ENCODE data around the gene TIPARP.
"Not testable (repeated sequence)": the region's sequence is repeated elsewhere in the genome, so short reads cannot be mapped to it uniquely, and the experiment has no call there.

Gene TIPARP

GRCh38 chr3:156716105-156716862 is 41.9 kb downstream of the TIPARP start:
- no peak for DNase-seq

DNA sequence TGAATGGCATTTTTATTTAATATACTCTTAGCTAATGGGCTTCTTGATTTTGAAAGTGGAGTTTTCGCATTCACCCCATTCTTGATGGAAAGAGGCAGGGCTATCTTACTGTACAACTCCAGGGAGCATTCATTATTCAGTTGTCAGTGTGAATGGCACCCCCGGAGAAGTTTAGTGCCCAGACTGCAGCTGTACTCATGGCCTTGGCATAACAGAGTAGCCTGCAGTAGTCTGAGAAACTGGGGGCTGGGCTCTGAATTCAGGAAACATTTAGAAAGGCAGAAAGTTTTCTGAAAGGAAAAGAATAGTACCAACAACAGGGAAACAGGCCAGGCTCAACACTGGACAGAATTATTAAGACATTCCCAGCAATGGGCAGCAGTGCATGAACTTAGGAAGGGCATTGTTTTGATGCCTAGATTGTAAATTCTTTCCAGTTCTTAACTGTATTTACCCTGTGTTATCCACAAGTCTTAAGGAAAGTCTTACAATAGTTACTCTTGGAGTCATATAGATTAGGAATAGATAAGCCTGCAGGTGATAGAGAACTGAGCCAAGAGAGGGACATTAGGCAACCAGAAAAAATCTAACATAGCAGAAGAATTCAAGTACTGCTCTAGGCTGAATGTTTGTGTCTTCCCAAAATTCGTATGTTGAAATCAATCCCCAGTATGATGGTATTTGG is 44.4 kb downstream of the TIPARP start:
- DNase-seq, result no peak

DNA sequence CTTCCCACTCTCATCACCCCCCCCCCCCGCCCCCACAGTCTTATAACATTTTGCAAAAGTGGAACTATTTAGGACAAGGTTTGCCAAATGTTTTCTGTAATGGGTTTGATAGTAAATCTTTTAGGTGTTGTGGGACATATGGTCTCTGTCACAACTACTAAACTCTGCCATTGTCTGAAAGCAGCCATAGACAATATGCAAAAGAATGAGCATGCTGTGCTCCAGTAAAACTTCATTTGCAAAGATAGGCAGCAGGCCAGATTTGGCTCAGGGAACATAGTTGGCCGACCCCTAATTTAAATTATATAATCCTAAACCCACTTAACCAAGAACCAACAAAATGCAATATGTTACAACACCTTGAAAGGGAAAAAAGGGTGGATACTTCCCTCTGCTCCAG is 46.4 kb downstream of the TIPARP start:
- no peak for DNase-seq

DNA sequence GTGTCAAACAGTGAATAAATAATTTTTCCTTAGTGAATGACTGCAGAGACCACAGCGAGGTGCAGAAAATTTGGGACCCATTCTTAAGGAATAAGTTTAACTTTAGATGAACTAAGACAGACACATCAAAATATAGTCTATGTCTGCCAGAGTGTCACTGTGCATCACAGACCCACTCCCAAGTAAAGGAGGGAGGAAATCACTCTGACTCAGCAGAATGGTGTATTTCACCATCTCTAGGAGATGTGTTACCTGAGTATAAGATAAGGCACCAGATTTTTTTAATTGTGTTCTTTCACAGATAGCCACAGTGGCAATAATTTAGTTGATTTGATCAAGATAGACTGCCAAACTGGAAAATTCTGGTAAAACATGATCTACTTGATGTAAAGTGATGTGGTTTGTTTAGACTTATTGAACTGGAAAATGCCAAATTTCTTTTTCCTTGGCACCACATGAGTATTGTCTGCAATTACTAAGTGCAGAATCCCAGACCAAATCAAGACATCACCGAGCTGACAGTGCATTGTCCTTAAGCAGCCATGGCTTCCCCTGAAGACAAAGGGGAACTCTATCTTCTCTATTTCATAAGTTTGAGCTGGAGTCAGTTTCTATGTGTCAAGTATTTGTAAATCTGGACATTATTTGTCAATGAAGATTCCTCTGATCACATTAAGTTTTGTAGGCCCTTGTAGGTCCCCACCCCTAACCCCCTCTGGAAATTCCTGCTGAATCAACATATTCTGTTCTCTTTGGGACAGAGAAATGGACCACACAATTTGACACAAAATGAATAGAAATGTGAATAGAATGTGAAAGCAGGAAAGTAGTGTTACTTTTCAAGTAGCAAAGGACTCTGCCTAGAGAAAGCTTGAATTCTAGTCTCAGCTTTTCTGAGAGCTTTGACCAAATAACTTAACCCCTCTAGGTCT is 47.6 kb downstream of the TIPARP start:
- no peak for DNase-seq

- DNase-seq, result no peak
Measured at GRCh38 chr3:156723182-156723619, 48.8 kb downstream of the TIPARP start.

GRCh38 chr3:156725682-156726081 is 51.3 kb downstream of the TIPARP start:
- no peak for DNase-seq

GRCh38 chr3:156726456-156726855 is 52.1 kb downstream of the TIPARP start:
- no peak for DNase-seq

GRCh38 chr3:156727519-156728205 is 53.3 kb downstream of the TIPARP start:
- no peak for DNase-seq

DNA sequence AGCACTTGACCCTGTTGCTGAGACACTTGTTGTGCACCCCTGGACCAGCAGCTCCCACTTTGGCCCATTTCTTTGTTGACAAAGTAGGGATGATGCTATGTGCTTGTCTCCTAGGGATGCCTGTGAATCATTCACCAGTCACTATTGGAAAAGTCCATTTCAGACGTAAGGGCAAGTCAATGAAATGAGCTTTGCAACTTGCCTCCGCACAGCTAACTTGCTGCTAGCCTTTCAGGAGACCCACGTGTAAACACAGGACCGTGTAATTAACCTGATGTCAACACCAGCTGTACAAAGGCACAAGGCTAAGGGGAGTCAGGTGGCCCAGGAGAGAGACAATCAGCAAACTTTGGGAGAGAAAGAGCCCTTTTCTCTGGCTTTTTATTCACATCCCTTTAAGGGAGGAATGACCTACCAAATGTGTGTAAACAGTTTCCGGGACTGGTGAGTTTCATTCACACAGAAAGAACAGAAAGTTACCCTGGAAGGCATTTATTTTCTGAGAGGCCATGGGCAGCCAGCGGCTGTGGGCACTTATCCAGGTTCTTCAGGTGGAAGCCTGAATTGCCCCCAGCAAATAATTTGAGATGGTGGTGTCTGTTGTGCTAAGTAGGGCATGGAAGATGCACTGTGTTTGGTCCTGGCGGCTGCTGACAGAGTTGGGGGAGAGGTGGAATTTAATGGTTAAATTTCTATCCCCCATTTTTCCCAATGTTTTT is 54.0 kb downstream of the TIPARP start:
- no peak for DNase-seq

- DNase-seq, result no peak
Measured at GRCh38 chr3:156729460-156730179, 55.2 kb downstream of the TIPARP start.

GRCh38 chr3:156731813-156732212 is 57.4 kb downstream of the TIPARP start:
- DNase-seq, result no peak

GRCh38 chr3:156732261-156732660 is 57.9 kb downstream of the TIPARP start:
- DNase-seq, result no peak

DNA sequence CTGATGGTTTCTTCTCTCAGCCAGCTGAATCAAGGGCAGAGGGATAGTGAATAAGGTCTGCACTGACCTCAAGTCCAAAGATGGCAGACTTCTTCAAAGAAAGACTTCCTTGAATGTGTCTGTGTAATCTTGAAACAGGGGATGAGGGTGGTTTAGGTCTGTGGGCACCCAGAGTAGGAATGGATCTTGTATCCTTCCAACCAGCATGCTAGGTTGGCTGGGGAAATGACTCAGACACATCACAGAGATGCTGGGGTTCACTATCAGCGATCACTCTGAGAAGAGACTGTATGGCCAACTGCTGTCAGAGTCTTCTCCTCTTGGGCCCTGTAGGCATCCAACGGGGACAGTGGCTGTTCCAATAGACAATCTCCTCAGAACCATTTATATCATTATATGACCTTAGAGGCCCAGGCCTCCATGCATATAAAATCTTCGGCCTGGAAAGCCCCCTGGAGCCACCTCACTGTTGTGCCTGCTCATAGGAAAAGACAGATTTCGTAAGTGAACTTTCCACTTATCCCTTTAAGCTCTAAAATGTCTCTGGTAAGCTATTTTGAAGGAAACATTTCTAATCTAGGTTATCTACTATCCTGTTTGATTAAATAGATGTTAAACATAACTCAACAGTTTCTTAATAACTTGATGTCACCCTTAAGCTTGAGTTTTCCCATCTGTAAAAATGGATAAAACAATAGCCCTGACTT is 58.5 kb downstream of the TIPARP start:
- no peak for DNase-seq

DNA sequence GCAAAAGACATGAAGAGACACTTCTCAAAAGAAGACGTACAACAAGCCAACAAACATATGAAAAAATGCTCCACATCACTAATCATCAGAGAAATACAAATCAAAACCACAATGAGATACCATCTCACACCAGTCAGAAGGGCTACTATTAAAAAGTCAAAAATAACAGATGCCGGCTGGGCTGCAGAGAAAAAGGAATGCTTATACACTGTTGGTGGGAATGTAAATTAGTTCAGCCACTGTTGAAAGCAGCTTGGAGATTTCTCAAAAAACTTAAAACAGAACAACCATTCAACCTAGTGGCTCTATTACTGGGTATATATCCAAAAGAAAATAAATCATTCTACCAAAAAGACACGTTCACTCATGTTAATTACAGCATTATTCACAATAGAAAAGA is 60.3 kb downstream of the TIPARP start:
- not testable (repeated sequence) for DNase-seq

GRCh38 chr3:156735471-156735870 is 61.1 kb downstream of the TIPARP start:
- DNase-seq, result no peak

- DNase-seq, result not testable (repeated sequence)
Measured at GRCh38 chr3:156737049-156737448, 62.7 kb downstream of the TIPARP start.

DNA sequence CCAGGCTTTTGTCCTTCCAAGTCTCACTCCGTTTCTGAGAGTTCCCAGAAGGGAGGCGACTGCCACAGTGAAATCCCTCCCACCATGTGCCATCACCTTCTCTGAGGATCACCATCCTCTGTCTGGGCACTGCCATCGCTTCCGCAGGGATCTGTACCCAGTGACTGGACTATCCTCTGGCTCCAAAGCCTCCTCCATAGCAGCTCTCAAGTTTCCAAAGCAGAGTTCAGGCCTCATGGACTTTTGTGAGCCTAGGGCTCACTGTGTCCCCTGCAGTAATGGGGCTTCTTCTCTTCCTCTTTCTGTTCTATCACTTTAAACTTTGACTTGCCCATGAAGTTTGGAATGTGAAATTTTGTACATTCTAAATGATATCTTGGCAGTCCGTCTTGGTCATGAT is 63.9 kb downstream of the TIPARP start:
- DNase-seq, result no peak

DNA sequence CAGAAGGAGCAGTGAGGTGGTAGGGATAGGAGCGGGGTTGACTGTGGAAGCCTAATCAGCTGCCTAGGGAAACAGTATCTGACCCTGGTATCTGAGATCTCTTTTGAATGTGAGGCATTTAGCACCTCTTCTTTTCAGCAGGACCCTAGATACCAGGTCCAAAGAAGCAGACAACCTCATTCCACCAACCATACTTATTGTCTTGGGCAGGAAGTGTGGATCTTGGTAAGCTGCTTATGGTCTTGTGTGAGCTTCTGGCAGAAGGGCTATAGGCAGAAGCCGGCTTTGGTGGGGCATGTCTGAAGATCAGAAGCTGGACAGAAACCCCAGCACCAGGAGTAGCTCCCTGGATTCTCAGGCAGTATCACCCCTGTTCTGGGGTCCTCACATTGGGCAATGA is 65.6 kb downstream of the TIPARP start:
- DNase-seq, result no peak

GRCh38 chr3:156740581-156740980 is 66.2 kb downstream of the TIPARP start:
- not testable (repeated sequence) for DNase-seq

GRCh38 chr3:156741935-156742334 is 67.5 kb downstream of the TIPARP start:
- DNase-seq, result no peak

GRCh38 chr3:156742401-156742800 is 68.0 kb downstream of the TIPARP start:
- no peak for DNase-seq
